LoVo (cell line): Measurements from ENCODE around the gene UGT1A10.

Experiments used
- DNase-seq: peaks from one replicate; pipeline ENCODE4 v3.0.0-alpha.2; 2016; ENCODE audit warnings: low spot score

Gene UGT1A10

GRCh38 chr2:233773854-233774253, 137.6 kb downstream of the UGT1A10 start:
- no peak for DNase-seq

GRCh38 chr2:233775414-233775813, 139.2 kb downstream of the UGT1A10 start:
- no peak for DNase-seq

DNA sequence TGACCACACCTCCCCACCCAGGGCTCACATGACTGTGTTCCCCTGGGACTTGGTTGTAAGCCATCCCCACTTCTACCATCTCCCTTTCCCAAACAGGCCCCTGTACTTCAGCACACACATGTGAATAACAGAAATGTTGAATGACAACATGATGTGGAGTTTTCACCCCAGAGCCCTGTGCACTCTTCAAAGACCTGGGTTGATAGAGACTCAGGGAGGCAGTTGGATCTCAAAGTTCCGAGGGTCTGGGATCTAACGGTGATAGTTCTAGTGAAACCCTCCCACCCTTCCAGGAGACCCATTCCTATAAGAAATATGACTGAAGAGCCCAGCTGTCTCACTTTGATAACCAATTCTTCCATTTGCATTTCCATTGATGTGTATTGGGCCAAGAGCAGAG, 141.8 kb downstream of the UGT1A10 start, which contains the start of gene MROH2A:
MROH2A (plus strand) TSS at position 301 of the 400 bp plus-strand sequence. CDS start 1,029 bp downstream, outside the sequence.
- no peak for DNase-seq

- no peak for DNase-seq
Observed at GRCh38 chr2:233779722-233780121, 143.5 kb downstream of the UGT1A10 start.

- no peak for DNase-seq
Observed at GRCh38 chr2:233780771-233781170, 144.5 kb downstream of the UGT1A10 start.

DNA sequence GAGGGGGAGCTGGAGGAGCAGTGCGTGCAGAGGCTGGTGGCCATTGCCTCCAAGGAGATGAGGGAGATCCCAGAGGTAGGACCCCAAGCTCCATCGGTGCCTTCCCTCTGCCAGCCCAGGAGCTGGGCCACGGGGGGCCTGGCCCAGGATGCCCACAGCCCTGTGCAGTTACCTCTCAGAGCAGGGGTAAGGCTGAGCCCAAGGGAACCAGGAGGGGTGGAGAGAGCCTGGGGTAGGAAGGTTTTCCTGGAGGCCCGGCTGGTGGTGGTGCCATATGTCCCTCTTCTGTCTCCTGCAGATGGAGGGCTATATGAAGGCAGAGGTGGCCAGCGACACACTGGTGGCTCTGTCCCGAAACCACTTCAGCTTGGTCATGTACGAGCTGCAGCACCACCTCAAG, 153.3 kb downstream of the UGT1A10 start:
- no peak for DNase-seq

DNA sequence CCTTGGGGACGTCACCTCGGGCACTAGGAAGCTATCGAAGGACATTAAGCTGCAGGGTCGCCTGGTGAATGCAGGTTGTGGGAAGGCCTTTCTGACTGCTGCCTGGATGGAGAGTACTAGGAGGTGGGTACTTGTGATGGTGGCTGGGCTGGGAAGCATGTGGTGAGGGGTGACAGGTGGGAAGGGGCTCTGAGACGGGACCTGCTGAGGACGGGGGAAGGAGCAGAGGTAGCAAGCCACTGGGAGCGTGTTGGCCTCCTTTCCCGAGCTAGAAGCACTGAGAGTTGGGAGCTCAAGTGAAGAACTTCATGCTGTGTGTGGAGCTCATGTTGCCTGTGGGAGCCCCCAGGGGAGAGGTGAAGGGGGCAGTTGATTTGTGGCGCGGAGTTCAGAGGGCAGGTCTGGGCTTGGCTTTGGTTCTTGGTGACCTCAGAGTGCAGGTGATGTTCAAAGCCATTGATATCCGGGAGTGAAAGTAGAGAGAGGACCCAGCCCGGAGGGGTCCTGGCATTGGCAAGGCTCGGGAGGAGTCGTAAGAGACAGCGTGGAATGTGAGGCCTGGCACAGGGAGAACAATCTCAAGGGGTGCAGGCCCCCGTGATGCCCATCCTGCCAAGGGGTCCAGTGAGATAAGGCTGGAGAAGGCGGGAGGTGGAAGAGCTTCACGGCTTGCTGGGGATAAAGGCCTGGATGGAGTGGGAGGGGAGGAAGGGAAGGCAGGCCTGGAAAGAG, 155.1 kb downstream of the UGT1A10 start:
- DNase-seq = no peak

- DNase-seq = no peak
Observed at GRCh38 chr2:233791883-233792329, 155.7 kb downstream of the UGT1A10 start.

GRCh38 chr2:233792720-233793119, 156.5 kb downstream of the UGT1A10 start:
- DNase-seq = no peak

DNA sequence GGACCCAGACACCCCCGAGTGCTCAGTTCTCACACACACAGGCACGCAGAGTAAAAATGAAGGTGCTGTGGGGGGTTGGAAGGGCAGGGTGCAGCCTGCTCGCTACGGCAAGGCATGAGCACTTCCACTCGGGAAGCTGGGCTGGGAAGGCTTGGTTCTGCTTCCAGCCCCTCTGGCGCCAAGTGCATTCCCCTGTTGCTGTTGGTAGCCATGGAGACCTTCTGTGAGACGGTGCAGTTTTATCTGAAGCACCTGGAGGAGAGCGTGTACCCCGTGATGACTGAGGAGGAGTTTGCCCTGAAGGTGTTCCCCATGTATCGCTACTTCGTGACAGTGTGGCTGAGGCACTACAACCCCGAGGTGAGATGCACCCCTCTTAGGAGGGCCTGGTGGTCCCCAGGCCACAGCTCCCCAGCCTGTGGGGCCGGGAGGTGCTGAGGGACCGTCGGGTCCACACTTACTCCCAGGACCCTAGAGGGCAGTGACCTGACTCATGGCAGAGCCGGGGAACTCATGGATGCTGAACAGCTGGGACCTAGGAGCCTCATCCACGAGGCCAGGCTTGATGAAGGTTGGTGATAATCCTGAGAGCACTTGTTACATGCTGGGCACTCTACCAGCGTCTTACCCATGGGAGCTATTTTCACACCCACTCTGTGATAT, 157.3 kb downstream of the UGT1A10 start:
- no peak for DNase-seq

- no peak for DNase-seq
Observed at GRCh38 chr2:233794128-233794658, 157.9 kb downstream of the UGT1A10 start.

DNA sequence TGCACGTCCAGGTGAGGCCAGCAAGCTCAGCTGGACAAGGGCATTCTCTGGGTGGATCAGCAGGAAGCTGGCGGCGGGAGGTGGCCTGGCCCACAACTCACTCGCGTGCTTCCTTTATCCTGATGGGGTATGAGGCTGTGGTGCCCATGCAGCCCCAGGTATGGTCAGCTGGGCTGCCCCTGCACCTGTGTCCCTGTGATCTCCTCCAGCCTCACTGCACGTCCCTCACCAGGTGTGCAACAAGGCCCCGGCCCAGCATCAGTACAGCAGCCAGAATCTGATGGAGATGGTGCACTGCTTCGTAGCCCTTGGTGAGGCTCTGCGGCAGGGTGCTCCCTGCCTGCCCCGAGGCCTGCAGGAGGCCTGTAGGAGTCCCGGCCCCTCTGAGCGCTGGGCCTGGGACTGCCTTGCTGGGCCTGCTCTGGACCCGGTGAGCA, 159.5 kb downstream of the UGT1A10 start:
- DNase-seq = no peak

DNA sequence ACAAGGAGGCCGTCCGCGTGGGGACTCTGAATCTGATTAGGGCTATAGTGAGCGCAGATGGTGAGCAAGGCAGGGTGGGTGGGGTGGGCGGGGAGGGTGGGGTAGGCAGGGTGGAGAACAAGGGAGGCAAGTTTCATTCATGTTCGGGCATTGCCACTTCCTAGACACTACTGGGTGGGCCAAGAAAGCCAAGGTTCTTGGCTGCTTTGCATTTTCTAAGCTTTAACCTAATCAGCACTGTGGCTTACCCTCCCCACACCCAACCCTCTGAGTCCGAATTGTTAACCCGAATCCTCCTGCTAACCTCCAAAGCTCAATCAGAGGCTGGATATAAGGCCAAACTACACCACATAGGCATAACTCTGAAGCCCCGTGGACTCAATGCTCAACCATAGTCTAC, 160.0 kb downstream of the UGT1A10 start:
- DNase-seq = no peak

- no peak for DNase-seq
Observed at GRCh38 chr2:233798335-233799086, 162.3 kb downstream of the UGT1A10 start.

DNA sequence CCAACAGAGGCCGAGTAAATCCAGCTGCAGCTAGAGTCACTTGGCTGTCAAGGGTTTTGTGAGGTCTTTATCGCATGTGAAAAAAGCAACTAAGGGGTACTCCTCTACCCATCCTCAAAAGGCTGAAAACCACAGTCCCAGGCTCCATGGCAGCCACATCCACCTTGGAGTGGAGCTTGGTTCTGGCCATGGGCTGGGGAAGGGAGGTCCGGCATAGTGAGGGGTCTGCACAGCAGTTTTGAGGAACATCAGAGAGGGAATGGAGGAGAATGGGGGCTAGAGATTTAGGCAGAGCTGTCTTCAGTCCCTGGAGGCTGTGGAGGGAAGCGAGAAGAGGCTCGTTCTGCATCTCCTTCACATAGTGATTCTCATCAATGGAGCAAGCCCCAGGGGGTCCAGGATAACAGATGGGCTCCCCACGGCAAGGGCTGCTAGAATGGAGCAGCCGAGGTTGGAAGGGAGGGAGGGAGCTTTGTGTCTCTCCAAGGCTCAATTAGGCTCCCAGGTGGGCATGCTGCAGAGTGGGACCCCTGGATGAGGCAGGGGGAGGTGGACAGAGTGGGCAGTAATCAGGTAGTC, 162.9 kb downstream of the UGT1A10 start:
- DNase-seq = no peak

DNA sequence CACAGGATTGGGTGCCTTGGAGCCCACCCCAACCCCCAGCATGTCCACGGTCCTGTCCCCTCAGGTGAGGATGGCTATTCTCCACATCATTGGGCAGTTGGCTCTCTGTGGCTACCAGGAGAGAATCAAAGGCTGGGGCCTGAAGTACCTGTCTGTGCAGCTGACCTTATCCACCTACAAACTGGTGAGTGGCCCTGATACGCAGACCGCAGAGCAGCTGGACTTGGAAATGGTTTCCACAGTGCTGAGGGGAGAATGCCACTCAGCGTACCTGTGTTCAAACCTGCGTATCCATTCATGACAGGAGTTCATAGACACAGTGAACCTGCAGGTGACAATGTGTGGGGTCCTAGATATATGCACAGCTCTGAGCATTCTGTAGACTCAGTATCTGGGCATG, 163.5 kb downstream of the UGT1A10 start:
- no peak for DNase-seq

GRCh38 chr2:233800208-233800607, 164.0 kb downstream of the UGT1A10 start:
- no peak for DNase-seq

DNA sequence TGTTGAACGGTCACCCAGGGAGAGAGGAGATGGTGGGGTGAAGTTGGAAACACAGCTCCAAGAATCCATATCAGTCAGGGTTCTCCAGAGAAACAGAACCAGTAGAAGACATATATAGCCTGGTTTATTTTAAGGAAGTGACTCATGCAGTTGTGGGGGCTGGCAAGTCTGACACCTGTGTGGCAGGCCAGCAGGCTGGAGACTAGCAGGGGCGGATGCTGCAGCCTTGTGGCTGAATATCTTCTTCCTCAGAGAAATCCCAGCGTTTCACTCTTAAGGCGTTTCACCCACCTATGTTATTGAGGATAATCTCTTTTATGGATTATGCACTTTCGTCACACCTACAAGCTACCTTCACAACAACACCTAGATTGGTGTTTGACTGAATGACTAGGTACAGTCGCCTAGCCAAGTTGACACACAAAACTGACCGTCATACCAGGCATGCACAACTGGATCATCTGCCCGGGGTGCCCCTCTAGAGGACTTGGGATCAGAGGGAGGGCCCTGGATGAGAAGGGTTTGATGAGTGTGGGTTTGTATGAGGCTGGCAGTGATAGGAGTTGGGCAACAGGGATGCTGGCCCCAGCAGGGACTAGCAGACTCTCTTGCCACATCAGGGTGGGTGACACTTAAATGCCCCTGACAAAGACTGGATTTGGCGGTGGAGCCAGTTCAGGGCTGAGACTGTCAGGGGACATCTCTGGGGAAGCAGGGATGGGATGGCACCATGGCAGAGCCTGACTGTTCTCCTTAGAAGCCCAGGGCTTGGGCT, 165.3 kb downstream of the UGT1A10 start:
- DNase-seq = no peak

DNA sequence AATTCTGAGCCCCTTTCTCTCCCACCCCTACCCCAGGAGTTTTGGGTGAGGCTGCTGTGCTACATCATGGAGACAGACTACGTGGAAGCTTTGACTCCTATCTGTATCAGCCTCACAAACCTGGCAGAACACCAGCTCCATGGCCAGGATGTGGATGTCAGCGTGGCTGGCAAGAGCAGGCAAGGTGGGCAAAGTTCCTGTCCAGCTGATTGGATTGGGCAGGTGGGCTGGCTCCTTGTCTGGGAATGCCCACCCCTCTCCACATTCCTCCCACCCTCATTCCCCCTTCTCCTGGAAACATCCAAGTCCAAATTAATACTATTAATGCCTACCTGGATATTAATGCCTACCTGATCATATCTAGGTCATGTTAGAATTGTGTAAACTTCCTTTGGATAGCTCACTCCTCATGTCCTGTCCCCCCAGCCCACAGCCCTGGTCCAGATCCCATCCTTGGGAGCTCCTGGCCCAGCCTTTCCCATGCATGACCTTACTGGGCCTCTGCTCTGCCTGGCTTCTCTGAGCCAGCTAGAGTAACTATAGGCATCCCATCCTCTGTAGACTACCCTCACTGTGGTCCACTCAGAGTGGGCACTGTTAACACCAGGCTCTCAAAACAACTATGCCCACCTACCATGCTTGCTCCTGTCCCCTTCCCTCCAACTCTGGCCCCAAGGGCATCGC, 166.0 kb downstream of the UGT1A10 start:
- DNase-seq = no peak

GRCh38 chr2:233803292-233803911, 167.2 kb downstream of the UGT1A10 start:
- no peak for DNase-seq
